ENCODE results near the gene VRK1.

Gene VRK1

DNA sequence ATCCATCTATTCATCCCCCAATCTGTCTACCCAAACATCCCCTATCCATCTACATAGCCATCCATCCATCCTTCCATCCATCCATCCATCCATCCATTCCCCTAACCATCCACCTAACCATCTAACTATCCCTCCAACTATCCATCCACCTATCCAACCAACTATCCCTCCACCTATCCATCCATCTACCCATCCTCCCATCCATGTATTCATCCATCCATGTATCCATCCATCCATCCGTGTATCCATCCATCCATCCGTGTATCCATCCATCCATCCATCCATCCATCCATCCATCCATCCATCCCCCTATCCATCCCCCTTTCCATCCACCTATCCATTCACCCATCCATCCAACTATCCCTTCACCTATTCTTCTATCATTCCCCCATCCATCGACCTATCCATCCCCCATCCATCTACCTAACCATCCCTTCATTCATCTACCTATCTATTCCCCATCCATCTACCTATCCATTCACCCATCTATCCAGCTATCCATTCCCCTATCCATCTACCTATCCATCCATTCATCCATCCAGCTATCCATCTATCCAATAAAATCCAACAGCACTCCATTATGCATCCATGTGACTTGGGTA lies 131.7 kb downstream of the VRK1 start:
- no peak for DNase-seq

- no peak for DNase-seq
Observed at GRCh38 chr14:96929950-96930349, 132.8 kb downstream of the VRK1 start.

DNA sequence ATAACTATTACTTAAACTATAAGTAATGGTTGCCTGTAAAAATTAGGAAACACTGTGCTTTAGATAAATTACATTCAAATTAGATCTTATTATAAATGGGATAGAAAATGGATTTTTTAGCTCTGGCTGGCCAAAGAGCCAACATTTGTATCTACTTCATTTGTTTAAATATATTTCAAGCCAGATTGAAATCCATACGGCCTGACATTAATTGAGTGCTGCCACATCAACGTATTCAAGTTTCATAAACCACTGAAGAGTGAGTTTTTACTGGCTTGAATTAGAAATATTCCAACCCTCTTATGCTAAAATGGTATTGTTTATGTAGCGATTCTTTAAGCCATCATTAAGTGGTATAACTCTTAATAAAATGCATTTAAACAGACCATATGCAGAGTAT lies 133.3 kb downstream of the VRK1 start:
- DNase-seq: no peak

All from NCI-H2171 treated with DMSO at 0.1 percent for 48 hours (cell line).